ENCODE data around the gene PICALM.

PICALM gene

DNA sequence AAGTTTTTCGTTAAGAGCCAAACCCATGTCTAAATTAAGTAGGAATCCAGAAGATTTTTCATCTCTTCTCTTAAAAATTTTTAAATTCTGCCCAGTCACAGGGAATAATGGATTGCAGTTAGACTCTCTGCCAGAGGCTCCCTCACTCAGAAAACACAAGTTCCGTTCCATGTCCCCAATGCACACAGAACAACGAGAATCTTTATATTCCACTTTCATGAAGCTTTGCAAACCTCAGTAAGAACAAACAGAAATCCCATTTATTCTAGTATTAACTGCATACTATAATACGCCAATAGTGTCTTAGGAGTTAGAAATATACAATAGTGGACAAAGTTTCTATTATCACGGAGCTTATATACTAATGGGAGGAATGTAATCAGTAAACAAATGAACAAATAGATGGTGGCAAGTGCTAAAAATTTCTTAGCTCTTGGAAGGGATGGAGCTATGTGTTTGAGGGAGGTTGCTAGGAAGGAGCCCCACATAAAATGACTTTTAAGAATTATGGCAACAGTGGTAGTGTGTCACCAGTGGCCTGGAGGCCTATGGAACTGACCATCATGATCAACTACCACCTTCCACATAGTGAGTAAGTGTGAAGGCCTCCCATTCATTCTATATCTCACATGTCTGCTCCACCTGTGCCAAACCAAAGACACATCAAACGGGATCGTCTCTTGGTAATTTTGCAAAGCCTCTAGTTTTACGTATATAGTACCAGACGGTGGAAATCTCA, 24.9 kb downstream of the PICALM start:
- DNase-seq: no peak

DNA sequence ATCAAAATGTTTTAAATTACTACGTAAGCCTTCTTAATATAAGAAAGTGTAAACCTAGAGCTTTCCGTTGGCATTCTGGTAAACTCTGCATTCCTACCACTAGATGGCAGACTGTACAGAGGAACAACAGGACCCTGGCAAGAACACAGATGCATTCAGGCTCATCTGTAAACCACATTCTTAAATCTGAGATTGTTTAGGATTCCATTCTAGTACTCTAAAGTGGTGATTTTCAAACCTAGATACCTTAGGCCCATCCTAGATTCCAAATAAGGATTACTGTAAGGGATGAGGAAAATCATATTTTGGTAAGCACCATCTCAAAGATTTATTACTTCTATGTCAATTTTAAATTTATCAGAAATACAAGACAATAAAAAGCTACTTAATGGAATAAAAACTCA, 26.9 kb downstream of the PICALM start:
- peak; percentile 50 for DNase-seq

GRCh38 chr11:86040919-86041850, 27.7 kb downstream of the PICALM start:
- no peak for DNase-seq

DNA sequence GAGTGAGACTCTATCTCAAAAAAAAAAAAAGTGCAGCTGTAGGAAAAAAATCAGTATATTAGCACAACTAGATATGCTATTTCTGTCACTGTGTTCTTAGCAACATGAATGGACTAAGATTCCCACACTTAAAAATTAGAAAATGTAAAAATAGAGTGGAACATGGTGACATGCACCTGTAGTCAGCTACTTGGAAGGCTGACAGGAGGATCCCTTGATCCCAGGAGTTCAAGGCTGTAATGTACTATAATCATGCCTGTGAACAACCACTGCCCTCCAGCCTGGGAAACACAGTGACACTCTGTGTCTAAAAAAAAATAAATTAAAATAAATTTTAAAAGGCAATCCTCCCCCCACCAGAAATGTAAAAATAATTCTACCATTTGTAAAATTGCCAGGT, 29.8 kb downstream of the PICALM start:
- no peak for DNase-seq

DNA sequence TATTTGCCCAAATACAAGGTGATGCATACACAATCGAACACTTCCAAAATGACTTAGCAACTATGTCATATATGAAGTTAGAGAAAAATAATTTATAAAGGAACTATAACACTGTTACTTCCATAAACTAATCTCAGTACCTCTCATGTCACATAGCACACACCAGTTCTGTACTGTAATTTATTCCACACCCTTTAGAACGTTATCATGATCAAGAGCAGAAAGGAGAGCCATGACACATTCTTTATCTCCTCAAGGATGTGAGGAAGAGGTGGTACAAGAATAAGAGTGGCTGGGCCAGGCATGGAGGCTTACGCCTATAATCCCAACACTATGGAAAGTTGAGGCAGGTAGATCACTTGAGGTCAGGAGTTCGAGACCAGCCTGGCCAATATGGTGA, 31.1 kb downstream of the PICALM start:
- no peak for DNase-seq

DNA sequence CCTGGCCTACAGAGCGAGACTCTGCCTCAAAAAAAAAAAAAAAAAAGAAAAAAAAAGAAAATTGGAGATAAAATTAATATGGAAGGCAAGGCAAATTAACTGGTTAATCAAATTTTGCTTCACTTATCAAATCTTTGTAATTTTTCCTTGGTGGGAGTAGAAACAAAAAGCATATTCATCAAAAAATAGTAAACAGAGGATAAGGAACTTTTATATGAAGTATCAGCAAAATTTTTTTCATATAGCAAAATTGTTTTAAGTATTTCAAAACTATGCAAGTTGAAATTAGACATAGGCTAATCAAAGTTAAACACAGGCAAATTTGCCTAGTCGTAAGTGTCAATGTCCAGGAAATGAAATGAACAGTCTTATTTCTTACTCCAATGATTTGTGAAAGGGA, 33.0 kb downstream of the PICALM start:
- DNase-seq: no peak

DNA sequence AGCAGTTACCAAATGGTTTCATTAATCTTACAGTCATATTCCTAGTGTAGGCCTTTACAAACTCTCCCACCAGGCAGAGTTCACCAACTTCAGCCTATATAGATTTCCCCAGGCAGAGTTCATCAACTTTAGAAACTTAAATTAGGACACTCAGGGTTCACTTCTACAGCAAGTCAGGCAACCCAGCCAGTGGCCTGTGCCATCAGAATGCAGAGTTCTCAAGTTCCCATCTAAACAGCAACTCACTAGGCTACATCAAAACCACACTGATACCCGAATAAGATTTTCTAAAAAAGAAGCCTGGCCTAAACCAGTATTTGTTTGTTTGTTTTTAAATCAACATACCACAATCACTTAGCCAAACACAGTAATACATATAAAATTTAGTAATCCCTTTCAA, 33.7 kb downstream of the PICALM start:
- no peak for DNase-seq

- DNase-seq: peak; percentile 62
These were observed 34.2 kb downstream of the PICALM start for GRCh38 chr11:86034710-86035109.

GRCh38 chr11:86021377-86021776, 47.5 kb downstream of the PICALM start:
- no peak for DNase-seq

GRCh38 chr11:86018249-86018648, 50.6 kb downstream of the PICALM start:
- no peak for DNase-seq

DNA sequence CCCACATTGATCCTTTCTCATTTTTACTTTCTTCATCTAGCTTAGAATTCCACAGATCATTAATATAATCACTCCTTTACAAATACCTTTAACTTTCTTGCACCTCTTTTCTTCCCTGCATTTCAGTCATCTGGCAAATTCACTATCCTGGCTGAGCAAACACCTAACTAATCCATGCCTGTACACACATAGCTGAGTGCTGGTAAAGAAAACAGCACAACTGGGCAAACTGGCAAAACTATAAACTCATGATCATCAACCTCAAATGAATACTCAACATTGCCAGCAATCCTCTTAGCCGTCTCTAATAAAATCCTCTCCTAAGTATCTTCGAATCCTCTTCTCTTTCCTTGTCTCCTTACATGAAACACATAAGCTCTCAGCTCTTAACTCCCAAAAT, 52.4 kb downstream of the PICALM start:
- no peak for DNase-seq

- DNase-seq: no peak
These were observed 53.2 kb downstream of the PICALM start for GRCh38 chr11:86015699-86016098.

GRCh38 chr11:86014221-86014620, 54.7 kb downstream of the PICALM start:
- DNase-seq: no peak

- DNase-seq: no peak
These were observed 55.2 kb downstream of the PICALM start for GRCh38 chr11:86013713-86014112.

DNA sequence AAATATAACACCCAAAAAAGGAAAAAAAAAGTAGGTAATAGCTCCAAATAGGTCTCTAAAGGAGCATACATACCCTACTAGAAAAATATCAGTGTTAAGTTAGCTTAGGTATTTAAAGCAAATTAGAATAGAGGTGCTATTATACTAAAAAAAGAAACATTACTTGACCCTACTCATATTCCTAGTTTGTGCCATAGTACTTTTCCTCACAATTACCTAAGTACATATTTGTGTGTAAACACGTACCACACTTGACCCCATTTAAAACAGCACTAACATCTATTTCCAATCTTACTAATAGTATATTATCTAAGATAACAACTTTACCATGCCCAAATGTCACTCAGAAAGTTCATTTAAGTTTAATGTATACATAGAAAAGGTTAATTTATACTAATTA, 57.7 kb downstream of the PICALM start:
- DNase-seq: no peak

DNA sequence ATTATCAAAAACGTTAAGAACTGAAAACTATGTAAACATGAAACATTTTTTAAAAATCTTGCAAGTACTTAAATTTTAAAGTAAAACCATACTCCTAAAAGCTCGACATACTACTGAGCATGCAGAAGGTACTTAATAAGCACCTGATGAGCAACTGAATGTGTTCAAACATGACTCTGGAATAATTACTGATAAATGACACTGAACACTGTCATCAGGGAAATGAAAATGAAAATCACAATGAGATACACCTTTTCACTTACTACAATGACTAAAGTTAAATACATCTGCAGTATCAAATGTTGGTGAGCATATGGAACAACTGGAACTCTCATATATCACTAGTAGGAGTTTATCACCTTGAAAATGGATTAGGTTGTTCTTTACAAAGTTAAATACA, 65.2 kb downstream of the PICALM start:
- DNase-seq: no peak

DNA sequence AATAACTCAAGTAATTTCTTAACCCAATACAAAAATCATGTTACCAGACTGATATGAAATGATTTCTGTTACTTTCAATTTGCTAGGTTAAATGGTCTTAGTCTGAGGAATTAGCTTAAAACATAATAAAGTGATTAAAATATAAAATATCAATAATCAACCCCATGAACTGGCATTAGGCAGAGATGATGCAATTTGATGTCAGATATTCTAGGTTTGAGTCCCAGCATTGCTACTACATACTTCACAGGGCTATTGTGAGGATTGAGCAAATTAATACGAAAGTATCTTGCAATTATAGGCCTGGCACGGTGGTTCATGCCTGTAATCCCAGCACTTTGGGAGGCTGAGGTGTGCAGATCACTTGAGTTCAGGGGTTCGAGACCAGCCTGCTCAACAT, 66.5 kb downstream of the PICALM start:
- no peak for DNase-seq

GRCh38 chr11:85991508-85991907, 77.4 kb downstream of the PICALM start:
- no peak for DNase-seq

- no peak for DNase-seq
These were observed 79.1 kb downstream of the PICALM start for GRCh38 chr11:85989746-85990145.

GRCh38 chr11:85988780-85989179, 80.1 kb downstream of the PICALM start:
- DNase-seq: no peak

DNA sequence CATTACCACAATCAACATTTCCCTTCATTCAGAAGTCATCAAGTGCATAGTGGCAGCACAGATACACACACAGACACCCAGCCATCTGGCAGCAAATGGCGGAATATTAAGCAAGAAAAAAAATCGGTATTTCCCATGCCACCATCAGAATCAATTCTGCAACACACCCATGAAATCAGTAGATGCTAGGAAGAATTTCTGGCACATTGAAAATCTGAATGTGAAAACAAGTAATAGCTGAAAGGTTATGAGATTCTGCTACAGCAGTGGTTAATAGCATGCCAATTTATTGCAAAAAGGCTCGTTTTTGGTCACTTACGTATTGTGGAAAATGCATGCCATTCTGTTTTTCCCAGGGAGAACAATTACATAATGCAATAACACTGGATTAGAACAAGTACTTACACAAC, 91.1 kb downstream of the PICALM start:
- DNase-seq: no peak

DNA sequence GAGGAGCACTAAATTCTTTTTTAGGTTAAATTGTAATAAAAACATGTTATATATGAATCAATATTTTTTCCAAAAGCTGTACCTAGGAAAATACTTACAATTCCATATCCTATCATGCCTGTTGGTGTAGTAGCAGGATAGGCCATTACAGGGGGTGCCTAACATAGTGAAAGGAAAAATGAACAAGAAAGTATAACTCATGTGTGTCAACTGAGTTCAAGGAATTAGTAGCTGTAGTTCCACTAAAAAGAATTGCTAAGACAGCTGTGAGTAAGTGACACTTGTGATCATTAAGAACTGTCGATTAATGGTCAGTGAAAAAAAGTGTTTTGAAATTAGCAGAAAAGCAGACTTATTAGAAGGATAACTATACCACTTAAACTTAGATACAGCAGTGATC, 92.4 kb downstream of the PICALM start:
- no peak for DNase-seq

DNA sequence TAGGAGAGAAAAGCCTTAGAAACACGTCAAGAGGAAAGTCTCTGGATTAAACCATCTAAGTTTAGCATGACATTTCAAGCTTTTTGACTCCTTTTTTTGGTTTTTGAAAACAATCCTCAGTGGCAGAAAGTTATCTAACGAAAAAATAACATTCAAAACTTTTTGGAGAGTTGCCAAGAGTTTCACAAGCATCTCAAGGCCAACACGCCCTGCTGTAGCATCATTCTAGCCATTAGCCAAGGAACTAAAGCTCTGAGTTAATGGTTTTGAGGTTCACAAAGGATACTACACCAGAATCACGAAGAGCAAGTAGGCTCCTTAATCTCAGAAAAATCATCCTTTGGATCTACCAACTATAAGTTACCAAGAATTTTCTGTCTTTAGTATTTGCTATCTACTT, 94.8 kb downstream of the PICALM start:
- no peak for DNase-seq

- no peak for DNase-seq
These were observed 98.3 kb downstream of the PICALM start for GRCh38 chr11:85970593-85970992.
